HG03045 (cell line): Measurements from ENCODE around the gene ZBTB21.

Experiments
- ATAC-seq: cut with Tn5 transposase; IDR thresholded peaks from one replicate; pipeline ENCODE4 v1.9.1; 2021; ENCODE audit warnings: mild to moderate bottlenecking, moderate library complexity; ENCODE audit not compliant: unreplicated experiment

The ZBTB21 gene

GRCh38 chr21:42009831-42010506 is at the start of gene ZBTB21:
ZBTB21 (minus strand) TSS chr21:42010360; CDS start chr21:41994095, 16,265 bp downstream.
- ATAC-seq: peak; percentile 76

DNA sequence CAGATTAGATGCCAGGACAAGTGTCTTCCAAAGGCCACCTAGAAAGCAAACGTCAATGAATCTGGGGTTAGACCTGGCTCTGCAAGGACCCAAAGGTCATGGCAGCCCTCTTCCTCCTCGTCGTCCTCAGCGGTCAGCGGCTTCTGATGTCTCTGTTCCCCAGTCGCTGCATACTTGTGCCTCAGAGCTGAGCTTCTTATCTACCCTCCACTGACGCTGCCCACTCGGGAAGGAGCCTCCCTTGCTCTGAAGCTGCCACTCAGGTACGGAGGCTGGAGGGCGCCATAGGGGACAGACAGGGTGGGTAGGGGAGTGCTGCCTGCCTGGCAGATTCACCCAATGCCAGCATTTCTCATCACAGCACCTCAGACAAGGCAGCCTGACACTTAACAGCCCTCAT is 49.6 kb upstream of the ZBTB21 start:
- ATAC-seq: no peak

- ATAC-seq: no peak
These were observed 49.0 kb upstream of the ZBTB21 start for GRCh38 chr21:42059141-42059540.

GRCh38 chr21:42058631-42059111 is 48.5 kb upstream of the ZBTB21 start:
- ATAC-seq: no peak

- no peak for ATAC-seq
These were observed 47.8 kb upstream of the ZBTB21 start for GRCh38 chr21:42057851-42058437.

- ATAC-seq: no peak
These were observed 47.0 kb upstream of the ZBTB21 start for GRCh38 chr21:42056996-42057689.

- ATAC-seq: no peak
These were observed 46.3 kb upstream of the ZBTB21 start for GRCh38 chr21:42056468-42056867.

GRCh38 chr21:42055425-42055824 is 45.3 kb upstream of the ZBTB21 start:
- no peak for ATAC-seq

DNA sequence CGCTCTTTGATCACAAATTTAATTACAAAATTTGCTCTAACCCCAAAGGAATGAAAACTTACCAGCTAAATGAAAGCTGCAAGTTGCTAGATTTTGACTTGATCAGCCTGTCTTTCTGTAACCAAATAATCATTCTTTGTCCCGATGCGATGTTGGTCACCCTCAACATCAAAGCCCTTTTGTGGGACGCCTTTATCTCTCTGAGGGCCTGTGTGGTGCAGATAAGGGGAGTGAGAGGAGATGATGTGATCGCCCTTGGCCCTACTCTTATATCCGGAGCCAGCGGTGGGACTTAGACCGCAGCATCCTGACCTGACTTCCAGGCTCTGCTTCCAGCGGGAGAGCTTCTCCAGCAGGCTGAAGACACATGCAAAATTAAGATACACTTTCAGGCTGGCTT is 41.6 kb upstream of the ZBTB21 start:
- ATAC-seq: no peak

DNA sequence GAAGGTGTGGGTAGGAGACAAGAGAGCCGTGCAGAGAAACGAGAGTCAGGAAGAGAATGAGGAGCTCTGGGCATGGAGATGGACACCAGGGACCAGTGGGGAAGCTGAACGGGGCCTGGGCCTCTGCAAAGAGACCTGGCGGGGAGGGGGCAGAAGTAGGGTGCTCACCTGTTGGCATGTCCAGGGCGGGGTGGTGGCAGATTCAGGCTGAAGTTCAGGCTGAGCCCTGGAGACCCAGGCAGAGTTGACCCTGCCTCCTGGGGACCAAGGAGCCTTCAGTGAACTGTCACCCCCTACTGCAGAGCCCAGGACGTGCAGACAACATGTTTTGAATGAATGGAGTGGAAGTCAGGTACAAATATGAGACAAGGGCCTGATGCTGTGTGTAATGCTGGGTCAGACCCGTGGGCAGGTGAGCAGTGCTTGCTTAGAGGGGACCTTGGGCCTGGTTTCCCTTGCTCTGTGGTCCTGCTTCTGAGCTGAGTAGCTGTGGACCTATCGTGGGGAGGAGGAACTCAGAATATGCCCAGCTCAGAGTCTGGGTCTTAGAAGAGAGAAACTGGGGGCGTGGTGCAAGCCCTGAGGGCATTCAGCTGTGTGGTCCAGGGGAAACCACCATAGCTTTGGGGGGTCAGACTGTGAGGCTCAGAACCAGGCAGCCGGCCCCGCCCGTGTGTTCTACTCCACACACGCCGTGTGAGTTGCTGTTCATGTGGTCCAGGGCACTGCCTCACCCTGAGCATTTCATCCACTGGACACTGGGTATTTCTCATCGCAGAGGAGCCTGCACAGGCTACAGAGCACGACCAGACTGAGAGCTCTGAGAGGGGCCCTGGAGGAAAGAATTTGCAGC is 39.6 kb upstream of the ZBTB21 start:
- no peak for ATAC-seq

- no peak for ATAC-seq
These were observed 38.9 kb upstream of the ZBTB21 start for GRCh38 chr21:42048870-42049577.

DNA sequence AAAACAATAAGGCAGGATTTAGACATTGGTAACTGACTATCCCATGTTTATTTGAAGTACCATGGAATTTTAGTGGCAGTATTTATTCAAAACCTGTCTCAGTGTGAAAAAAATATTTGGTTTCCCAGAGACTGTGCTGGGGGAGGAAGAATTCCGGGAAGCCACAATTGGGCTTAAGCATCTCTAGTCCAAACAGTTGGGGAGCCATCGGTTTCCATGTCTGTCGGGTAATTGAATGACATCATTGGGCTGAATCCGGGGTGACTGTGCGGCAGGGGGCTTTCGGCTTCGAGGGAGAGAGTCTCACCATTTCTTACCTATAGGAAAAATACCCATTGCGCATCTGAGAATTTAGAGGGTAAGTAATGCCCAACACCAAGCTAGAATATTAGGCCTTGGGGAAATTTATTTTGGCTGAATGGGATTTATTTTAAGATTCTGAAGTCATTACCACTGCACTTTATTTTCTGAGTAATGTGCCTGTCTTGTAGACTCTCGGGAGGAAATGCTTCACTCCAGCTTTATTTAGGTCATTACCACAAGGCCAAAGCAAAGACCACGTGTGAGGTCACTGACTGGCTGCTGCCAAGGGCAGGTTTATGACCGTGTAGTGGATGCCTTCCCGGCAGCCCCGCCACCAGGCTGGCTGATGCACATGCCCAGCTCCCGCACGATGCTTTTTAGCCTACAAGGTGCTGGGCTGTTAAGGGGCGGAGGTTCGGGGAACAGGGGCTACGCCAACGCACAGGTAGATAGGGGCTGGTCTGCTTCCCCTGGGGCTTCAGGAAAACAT is 37.9 kb upstream of the ZBTB21 start:
- no peak for ATAC-seq

GRCh38 chr21:42044871-42045495 is 34.8 kb upstream of the ZBTB21 start:
- ATAC-seq: no peak

DNA sequence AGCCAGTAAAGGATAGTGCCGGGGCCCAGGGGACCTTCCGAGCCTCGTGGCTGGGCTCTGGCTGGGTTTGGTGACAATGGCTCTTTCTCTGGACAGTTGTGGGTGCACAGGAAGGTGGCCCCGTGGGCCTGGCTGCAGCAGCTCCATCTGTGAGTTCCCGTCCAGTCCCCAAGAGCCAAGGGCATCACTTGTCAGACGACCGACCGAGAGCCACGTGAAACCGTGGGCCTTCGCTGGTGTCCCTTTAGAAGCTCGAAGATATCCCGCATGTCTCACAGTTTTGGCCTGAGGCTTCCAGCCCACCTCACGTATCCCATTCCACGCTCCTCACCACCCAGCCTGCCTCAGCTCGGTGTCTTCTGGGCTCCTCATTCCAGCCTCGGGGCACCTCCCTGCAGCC is 33.8 kb upstream of the ZBTB21 start:
- ATAC-seq: no peak

- no peak for ATAC-seq
These were observed 33.2 kb upstream of the ZBTB21 start for GRCh38 chr21:42043201-42043895.

DNA sequence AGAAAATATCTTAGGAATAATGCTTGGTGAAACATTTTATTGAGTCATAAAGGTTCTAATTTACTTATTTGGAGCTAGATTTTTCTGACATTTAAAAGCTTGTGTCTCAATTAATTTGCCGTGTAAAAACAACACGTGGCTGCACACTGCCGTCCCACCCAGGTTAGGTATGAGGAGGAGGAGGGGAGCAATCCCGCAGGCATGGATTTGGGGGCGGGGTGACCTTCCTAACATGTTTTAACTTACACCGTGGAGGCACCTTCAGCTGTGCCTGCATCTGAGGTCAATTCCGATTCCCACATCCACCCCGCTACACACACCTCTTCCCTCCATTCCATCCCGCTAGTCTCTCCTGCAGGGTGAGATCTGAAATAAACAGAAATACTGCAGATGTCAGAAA is 32.5 kb upstream of the ZBTB21 start:
- no peak for ATAC-seq

GRCh38 chr21:42041711-42042110 is 31.6 kb upstream of the ZBTB21 start:
- no peak for ATAC-seq

DNA sequence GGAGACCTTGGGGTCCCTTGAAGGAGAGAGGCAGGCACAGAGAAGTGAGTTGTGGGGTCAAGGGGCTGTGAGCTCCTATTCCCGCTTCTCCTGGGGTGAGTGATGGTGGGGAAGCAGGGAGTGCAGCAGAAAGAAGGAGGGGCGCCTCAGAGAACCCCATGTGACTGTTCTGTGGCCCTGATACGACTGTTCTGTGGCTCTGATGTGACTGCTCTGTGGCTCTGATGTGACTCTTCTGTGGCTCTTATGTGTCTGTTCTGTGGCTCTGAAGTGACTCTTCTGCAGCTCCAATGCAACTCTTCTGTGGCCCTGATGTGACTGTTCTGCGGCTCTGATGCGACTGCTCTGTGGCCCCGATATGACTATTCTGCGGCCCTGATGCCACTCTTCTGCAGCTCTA is 31.1 kb upstream of the ZBTB21 start:
- ATAC-seq: no peak
